ENCODE measurements around the gene C1orf105. TPM values are rescaled to one million over a fixed set of nuclear protein-coding genes. Genes with fewer than 3 reads are reported as not detected.

Gene C1orf105
- total RNA-seq, 2 donors from 2014 or later = not detected

- Histone ChIP-seq H3K9me3 (no peaks in the 10 kb centered on the region), H3K36me3 (no peaks in the 10 kb centered on the region), H3K4me3 (no peak overlapping the region), H3K27ac (no peak overlapping the region), H3K4me1 (ENCODE audit: control insufficient read depth in 1 of 2, low read depth in 2 of 2) (peaks cover 3 to 8% of the 10 kb centered on the region in 2 donors), H3K27me3 (replicated peaks; ENCODE audit: insufficient read depth) (no peaks in the 10 kb centered on the region)
- no peak for TF ChIP-seq CTCF (IDR thresholded peaks at IDR 0.05)
- DNase-seq (ENCODE audit: low spot score) (no peak), ATAC-seq (ENCODE audit: insufficient number of reproducible peaks, low FRiP score, low read depth) (no peak)
These were observed 79.7 kb downstream of the C1orf105 start for GRCh38 chr1:172500207-172500606.

DNA sequence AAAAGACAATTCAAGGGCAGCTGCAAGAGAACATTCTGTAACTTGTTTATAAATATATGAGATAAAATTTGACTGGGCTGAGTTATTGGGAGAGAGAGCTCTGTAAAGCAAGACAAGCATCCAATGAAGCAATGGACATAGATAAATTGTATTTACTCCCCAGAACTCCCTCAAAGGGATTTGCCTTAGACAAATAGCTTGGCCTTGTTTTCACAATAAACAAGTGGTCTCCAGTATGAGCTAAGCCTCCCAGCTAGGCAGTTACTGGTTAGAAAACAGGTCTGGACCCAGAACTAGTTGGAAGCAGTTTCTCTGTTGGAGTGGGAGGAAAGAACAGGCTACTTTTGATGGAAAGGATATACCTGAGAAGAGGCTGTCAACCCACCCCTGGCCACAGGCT, 87.3 kb downstream of the C1orf105 start:
- DNase-seq (ENCODE audit: low spot score) (no peak), ATAC-seq (ENCODE audit: insufficient number of reproducible peaks, low FRiP score, low read depth) (no peak)
- Histone ChIP-seq H3K27ac (no peak overlapping the region), H3K4me1 (ENCODE audit: control insufficient read depth in 1 of 2, low read depth in 2 of 2) (no peaks in the 10 kb centered on the region), H3K4me3 (no peak overlapping the region), H3K9me3 (no peaks in the 10 kb centered on the region), H3K27me3 (replicated peaks; ENCODE audit: insufficient read depth) (no peaks in the 10 kb centered on the region), H3K36me3 (no peaks in the 10 kb centered on the region)
- TF ChIP-seq CTCF (IDR thresholded peaks at IDR 0.05) = no peak

GRCh38 chr1:172510479-172510878, 90.0 kb downstream of the C1orf105 start:
- Histone ChIP-seq H3K4me1 (ENCODE audit: control insufficient read depth in 1 of 2, low read depth in 2 of 2) (no peaks in the 10 kb centered on the region), H3K27ac (no peak overlapping the region), H3K27me3 (replicated peaks; ENCODE audit: insufficient read depth) (no peaks in the 10 kb centered on the region), H3K4me3 (no peak overlapping the region), H3K36me3 (no peaks in the 10 kb centered on the region), H3K9me3 (no peaks in the 10 kb centered on the region)
- DNase-seq (ENCODE audit: low spot score) (no peak), ATAC-seq (ENCODE audit: insufficient number of reproducible peaks, low FRiP score, low read depth) (no peak)
- TF ChIP-seq CTCF (IDR thresholded peaks at IDR 0.05) = no peak

DNA sequence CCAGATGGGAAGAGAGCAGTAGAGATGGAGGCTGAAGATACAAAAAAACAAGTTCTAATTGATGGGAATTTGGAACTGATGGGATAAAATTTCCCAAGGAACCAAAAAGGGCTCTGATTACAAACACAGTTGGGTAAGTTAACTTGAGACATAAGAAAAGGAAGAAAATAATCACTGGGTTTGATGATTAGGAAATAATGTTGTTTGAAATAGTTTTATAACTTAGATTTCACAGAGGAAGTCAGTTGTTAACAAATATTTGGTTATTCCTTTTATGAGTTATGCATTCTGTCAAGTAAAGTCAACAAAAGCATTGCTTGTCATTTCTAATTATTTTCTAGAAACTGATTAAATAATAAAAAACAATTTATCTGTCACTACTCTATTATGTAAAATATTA, 92.1 kb downstream of the C1orf105 start:
- H3K4me3 ChIP-seq = no peak overlapping the region
- H3K9me3 ChIP-seq = no peaks in the 10 kb centered on the region
- no peaks in the 10 kb centered on the region for H3K36me3 ChIP-seq
- ATAC-seq (ENCODE audit: insufficient number of reproducible peaks, low FRiP score, low read depth) = no peak
- H3K27me3 ChIP-seq (replicated peaks; ENCODE audit: insufficient read depth) = no peaks in the 10 kb centered on the region
- TF ChIP-seq CTCF (IDR thresholded peaks at IDR 0.05) = no peak
- no peaks in the 10 kb centered on the region for H3K4me1 ChIP-seq (ENCODE audit: control insufficient read depth in 1 of 2, low read depth in 2 of 2)
- H3K27ac ChIP-seq = no peak overlapping the region
- DNase-seq (ENCODE audit: low spot score) = no peak

- no peak for TF ChIP-seq CTCF (IDR thresholded peaks at IDR 0.05)
- H3K9me3 ChIP-seq = no peaks in the 10 kb centered on the region
- no peaks in the 10 kb centered on the region for H3K36me3 ChIP-seq
- DNase-seq (ENCODE audit: low spot score) (no peak), ATAC-seq (ENCODE audit: insufficient number of reproducible peaks, low FRiP score, low read depth) (no peak)
- no peaks in the 10 kb centered on the region for H3K4me1 ChIP-seq (ENCODE audit: control insufficient read depth in 1 of 2, low read depth in 2 of 2)
- H3K27me3 ChIP-seq (replicated peaks; ENCODE audit: insufficient read depth) = no peaks in the 10 kb centered on the region
- no peak overlapping the region for H3K27ac ChIP-seq
- no peak overlapping the region for H3K4me3 ChIP-seq
These were observed 93.0 kb downstream of the C1orf105 start for GRCh38 chr1:172513479-172513878.

Measured in thoracic aorta (tissue), 2 donors.